ENCODE measurements around the gene ALDOA. TPM values are rescaled to one million over a fixed set of nuclear protein-coding genes. Genes with fewer than 3 reads are reported as not detected.

Gene ALDOA
- total RNA-seq, 6 donors from 2014 or later = 303 to 964 (median 731) TPM

- Histone ChIP-seq H3K36me3 (peaks cover 8 to 62% (median 44%) of the 10 kb centered on the region in 4 donors), H3K9me3 (no peaks in the 10 kb centered on the region), H3K27me3 (no peaks in the 10 kb centered on the region), H3K4me1 (peaks cover 20 to 39% (median 28%) of the 10 kb centered on the region in 4 donors), H3K4me3 (peak within 1 kb of the TSS; percentile 81 to 100 (median 98)), H3K27ac (peak within 1 kb of the TSS; percentile 93 to 98 (median 96))
- TF ChIP-seq POLR2A (IDR thresholded peaks at IDR 0.05) (peak in 3 of 4 donors; percentile 63 to 90 (median 80)), POLR2AphosphoS5 (IDR thresholded peaks at IDR 0.05) (peak; percentile 95 to 97), EP300 (IDR thresholded peaks at IDR 0.05) (peak in 1 of 4 donors; percentile 28)
- TF ChIP-seq, protein P1, sequence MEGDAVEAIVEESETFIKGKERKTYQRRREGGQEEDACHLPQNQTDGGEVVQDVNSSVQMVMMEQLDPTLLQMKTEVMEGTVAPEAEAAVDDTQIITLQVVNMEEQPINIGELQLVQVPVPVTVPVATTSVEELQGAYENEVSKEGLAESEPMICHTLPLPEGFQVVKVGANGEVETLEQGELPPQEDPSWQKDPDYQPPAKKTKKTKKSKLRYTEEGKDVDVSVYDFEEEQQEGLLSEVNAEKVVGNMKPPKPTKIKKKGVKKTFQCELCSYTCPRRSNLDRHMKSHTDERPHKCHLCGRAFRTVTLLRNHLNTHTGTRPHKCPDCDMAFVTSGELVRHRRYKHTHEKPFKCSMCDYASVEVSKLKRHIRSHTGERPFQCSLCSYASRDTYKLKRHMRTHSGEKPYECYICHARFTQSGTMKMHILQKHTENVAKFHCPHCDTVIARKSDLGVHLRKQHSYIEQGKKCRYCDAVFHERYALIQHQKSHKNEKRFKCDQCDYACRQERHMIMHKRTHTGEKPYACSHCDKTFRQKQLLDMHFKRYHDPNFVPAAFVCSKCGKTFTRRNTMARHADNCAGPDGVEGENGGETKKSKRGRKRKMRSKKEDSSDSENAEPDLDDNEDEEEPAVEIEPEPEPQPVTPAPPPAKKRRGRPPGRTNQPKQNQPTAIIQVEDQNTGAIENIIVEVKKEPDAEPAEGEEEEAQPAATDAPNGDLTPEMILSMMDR (IDR thresholded peaks at IDR 0.05) = peak in 2 of 6 experiments; percentile 21 to 24
- 1 to 3% methylated on average over 48 to 54 of the region's 67 CpGs for WGBS, 2 donors
- ATAC-seq (ENCODE audit: low FRiP score in 2 of 2) = peak; percentile 92 to 97
- DNase-seq = peak; percentile 93 to 99
Observed at GRCh38 chr16:30075503-30076275, 10.1 kb downstream of the ALDOA start, which contains the start of gene PPP4C. Gene PPP4C (plus strand): TSS chr16:30075994. CDS start chr16:30076378, 384 bp downstream.

DNA sequence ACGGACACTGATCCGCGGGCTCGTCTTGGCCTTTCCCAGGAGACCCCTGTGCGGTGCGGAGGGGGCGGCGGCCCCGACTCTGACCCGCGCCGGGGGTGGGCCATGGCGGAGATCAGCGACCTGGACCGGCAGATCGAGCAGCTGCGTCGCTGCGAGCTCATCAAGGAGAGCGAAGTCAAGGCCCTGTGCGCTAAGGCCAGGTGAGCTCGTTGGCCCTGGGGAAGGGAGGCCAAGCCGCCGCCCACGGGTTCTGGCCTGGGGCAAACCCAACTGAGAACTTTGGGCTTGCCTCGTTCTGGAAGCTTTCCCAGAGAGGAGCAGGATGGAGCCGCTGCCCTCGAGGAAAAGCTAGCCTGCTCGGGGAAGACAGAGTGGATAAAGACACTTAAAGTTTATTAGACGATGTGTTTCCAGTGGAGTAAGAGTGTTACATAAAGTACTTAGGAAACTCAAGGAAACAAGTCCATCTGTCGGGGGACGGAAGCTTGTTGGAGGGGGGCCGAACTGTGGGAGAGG, 10.8 kb downstream of the ALDOA start:
- Histone ChIP-seq H3K9me3 (no peaks in the 10 kb centered on the region), H3K4me1 (peaks cover 20 to 38% (median 28%) of the 10 kb centered on the region in 4 donors), H3K4me3 (peak overlapping the region; percentile 81 to 100 (median 98)), H3K27ac (peak overlapping the region; percentile 93 to 98 (median 96)), H3K36me3 (peaks cover 7 to 62% (median 44%) of the 10 kb centered on the region in 4 donors), H3K27me3 (no peaks in the 10 kb centered on the region)
- ATAC-seq (ENCODE audit: low FRiP score in 2 of 2) = peak; percentile 7 to 45
- 2 to 3% methylated on average over 11 to 27 of the region's 33 CpGs for WGBS, 2 donors
- TF ChIP-seq, protein P1 (IDR thresholded peaks at IDR 0.05) = no peak
- TF ChIP-seq POLR2A (IDR thresholded peaks at IDR 0.05) (no peak), POLR2AphosphoS5 (IDR thresholded peaks at IDR 0.05) (no peak), EP300 (IDR thresholded peaks at IDR 0.05) (no peak)
- no peak for DNase-seq

GRCh38 chr16:30077656-30078055, 12.1 kb downstream of the ALDOA start:
- DNase-seq = no peak
- peak overlapping the region in 1 of 4 donors; percentile 94 for H3K27ac ChIP-seq
- 75 to 78% methylated on average over 6 of the region's 6 CpGs for whole genome bisulfite sequencing, 2 donors
- H3K36me3 ChIP-seq = peaks cover 11 to 63% (median 44%) of the 10 kb centered on the region in 4 donors
- no peak for TF ChIP-seq EP300 (IDR thresholded peaks at IDR 0.05)
- no peak for TF ChIP-seq POLR2A (IDR thresholded peaks at IDR 0.05)
- TF ChIP-seq POLR2AphosphoS5 (IDR thresholded peaks at IDR 0.05) = no peak
- TF ChIP-seq, protein P1 (IDR thresholded peaks at IDR 0.05) = no peak
- no peak for ATAC-seq (ENCODE audit: low FRiP score in 2 of 2)
- no peaks in the 10 kb centered on the region for H3K9me3 ChIP-seq
- H3K27me3 ChIP-seq = no peaks in the 10 kb centered on the region
- H3K4me1 ChIP-seq = peaks cover 20 to 38% (median 28%) of the 10 kb centered on the region in 4 donors
- peak overlapping the region in 1 of 4 donors; percentile 100 for H3K4me3 ChIP-seq

- Histone ChIP-seq H3K27ac (no peak overlapping the region), H3K36me3 (peaks cover 16 to 63% (median 54%) of the 10 kb centered on the region in 4 donors), H3K4me1 (peaks cover 20 to 38% (median 28%) of the 10 kb centered on the region in 4 donors), H3K9me3 (no peaks in the 10 kb centered on the region), H3K4me3 (no peak overlapping the region), H3K27me3 (no peaks in the 10 kb centered on the region)
- 88 to 91% methylated on average over 2 to 7 of the region's 7 CpGs for WGBS, 2 donors
- no peak for DNase-seq
- ATAC-seq (ENCODE audit: low FRiP score in 2 of 2) = no peak
- no peak for TF ChIP-seq POLR2A (IDR thresholded peaks at IDR 0.05)
- TF ChIP-seq, protein P1 (IDR thresholded peaks at IDR 0.05) = no peak
- TF ChIP-seq EP300 (IDR thresholded peaks at IDR 0.05) = no peak
- TF ChIP-seq POLR2AphosphoS5 (IDR thresholded peaks at IDR 0.05) = no peak
Observed at GRCh38 chr16:30078744-30079143, 13.2 kb downstream of the ALDOA start.
